Measurements from ENCODE around the gene NR4A1. TPM values are rescaled to one million over a fixed set of nuclear protein-coding genes. Genes with fewer than 3 reads are reported as not detected.

Gene NR4A1
- total and polyA plus RNA-seq, 2 of the 13 experiments (the other 11 are each of a cell fraction or from before 2014, with no cell fraction given) = 5.7 to 15.2 TPM

DNA sequence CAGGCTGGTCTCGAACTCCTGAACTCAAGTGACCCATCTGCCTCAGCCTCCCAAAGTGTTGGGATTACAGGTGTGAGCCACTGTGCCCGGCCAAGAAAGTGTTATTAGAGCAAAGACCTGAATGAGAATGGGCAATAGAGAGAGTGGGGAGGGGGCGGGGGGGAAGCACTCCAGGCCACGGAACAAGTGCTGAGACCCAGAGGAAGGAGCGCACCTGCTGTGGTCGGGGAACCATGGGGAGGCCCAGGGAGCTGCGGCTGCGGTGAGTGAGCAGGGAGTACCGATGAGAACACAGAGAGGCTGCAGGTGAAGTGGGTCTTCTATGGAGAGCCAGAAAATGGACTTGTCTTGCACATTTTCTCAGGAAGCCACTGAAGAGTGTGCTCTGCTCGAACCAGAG lies 39.0 kb downstream of the NR4A1 start:
- no peak overlapping the region for H3K27ac ChIP-seq (ENCODE audit: extremely low read length, insufficient read depth, low read length)
- H3K4me1 ChIP-seq (ENCODE audit: insufficient read depth, low read length) = peaks cover 34% of the 10 kb centered on the region
- peaks cover 8 to 47% of the 10 kb centered on the region in 2 experiments for H3K27me3 ChIP-seq (ENCODE audit: control insufficient read depth in 1 of 2, insufficient read depth in 2 of 2, low read length in 2 of 2)
- DNase-seq (ENCODE audit: low spot score) (no peak), FAIRE-seq (no peak), ATAC-seq (no peak)
- ChIA-PET POLR2A (no interaction called here), CTCF (ENCODE audit: low intra/inter-chr PET ratio, low total read pairs) (no interaction called here)
- no peaks in the 10 kb centered on the region for H3K36me3 ChIP-seq (replicated peaks in 1 of 2; ENCODE audit: control insufficient read depth in 1 of 2, insufficient read depth in 2 of 2, low read length in 2 of 2)
- no peak overlapping the region for H3K4me3 ChIP-seq (replicated peaks in 1 of 3; ENCODE audit: insufficient read depth in 1 of 3, low read depth in 2 of 3, low read length in 3 of 3)
- H3K79me2 ChIP-seq (ENCODE audit: insufficient read depth, low read length) = no peaks in the 10 kb centered on the region
- WGBS (ENCODE audit: low lambda C conversion rate) = 49% methylated on average over 10 of the region's 10 CpGs
- no peaks in the 10 kb centered on the region for H4K20me1 ChIP-seq (ENCODE audit: insufficient read depth, low read length)
- in situ Hi-C loops (cut with HindIII; ENCODE audit: extremely low pct_ligation_motif_present, low pct_unique_long_range_greater_than_20kb) (no loop called here), intact Hi-C loops (cut with micrococcal nuclease; ENCODE audit: unreplicated experiment) (no loop called here)
- no peak overlapping the region for H3K9ac ChIP-seq (ENCODE audit: insufficient read depth, low read depth, low read length)
- BruUV-seq (replicated peaks) = no TSS peak
- no peak overlapping the region for H3K4me2 ChIP-seq (ENCODE audit: low read depth, low read length)
- H2AFZ ChIP-seq (ENCODE audit: low read length) = no peak overlapping the region
- TF ChIP-seq, protein P1, sequence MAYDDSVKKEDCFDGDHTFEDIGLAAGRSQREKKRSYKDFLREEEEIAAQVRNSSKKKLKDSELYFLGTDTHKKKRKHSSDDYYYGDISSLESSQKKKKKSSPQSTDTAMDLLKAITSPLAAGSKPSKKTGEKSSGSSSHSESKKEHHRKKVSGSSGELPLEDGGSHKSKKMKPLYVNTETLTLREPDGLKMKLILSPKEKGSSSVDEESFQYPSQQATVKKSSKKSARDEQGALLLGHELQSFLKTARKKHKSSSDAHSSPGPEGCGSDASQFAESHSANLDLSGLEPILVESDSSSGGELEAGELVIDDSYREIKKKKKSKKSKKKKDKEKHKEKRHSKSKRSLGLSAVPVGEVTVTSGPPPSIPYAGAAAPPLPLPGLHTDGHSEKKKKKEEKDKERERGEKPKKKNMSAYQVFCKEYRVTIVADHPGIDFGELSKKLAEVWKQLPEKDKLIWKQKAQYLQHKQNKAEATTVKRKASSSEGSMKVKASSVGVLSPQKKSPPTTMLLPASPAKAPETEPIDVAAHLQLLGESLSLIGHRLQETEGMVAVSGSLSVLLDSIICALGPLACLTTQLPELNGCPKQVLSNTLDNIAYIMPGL (CRISPR knock-in tag; IDR thresholded peaks at IDR 0.05; ENCODE audit: borderline replicate concordance in 1 of 2, low read depth in 1 of 2) = no peak
- TF ChIP-seq ZNF614 (CRISPR knock-in tag; IDR thresholded peaks at IDR 0.05; ENCODE audit: borderline replicate concordance) = no peak
- TF ChIP-seq PAXIP1 (CRISPR knock-in tag; conservative IDR thresholded peaks at IDR 0.05) = no peak
- no peak for TF ChIP-seq IRF9 (CRISPR knock-in tag; IDR thresholded peaks at IDR 0.05; ENCODE audit: borderline replicate concordance)
- TF ChIP-seq ZFP37 (CRISPR knock-in tag; IDR thresholded peaks at IDR 0.05; ENCODE audit: borderline replicate concordance) = no peak
- no peak for TF ChIP-seq PLSCR1 (CRISPR knock-in tag; IDR thresholded peaks at IDR 0.05; ENCODE audit: borderline replicate concordance)
- no peak for TF ChIP-seq ZNF589 (CRISPR knock-in tag; conservative IDR thresholded peaks at IDR 0.05)
- TF ChIP-seq KLF11 (CRISPR knock-in tag; IDR thresholded peaks at IDR 0.05) = no peak
- no peak for TF ChIP-seq KDM6A (CRISPR knock-in tag; IDR thresholded peaks at IDR 0.05; ENCODE audit: low read depth)
- no peak for TF ChIP-seq ZNF546 (CRISPR knock-in tag; conservative IDR thresholded peaks at IDR 0.05)
- no peak for TF ChIP-seq ZNF160 (CRISPR knock-in tag; IDR thresholded peaks at IDR 0.05)
- no peak for TF ChIP-seq FOXM1 (CRISPR knock-in tag; IDR thresholded peaks at IDR 0.05)
- TF ChIP-seq SRSF4 (IDR thresholded peaks at IDR 0.05; ENCODE audit: low read depth, low read length, poor library complexity, severe bottlenecking) = no peak
- TF ChIP-seq HNRNPH1 (optimal IDR thresholded peaks at IDR 0.05; ENCODE audit: low read depth, low read length) = no peak
- no peak for TF ChIP-seq ZBTB26 (CRISPR knock-in tag; IDR thresholded peaks at IDR 0.05; ENCODE audit: borderline replicate concordance)
- TF ChIP-seq NFE2L1 (CRISPR knock-in tag; IDR thresholded peaks at IDR 0.05; ENCODE audit: borderline replicate concordance) = no peak
- H3K9me3 ChIP-seq (ENCODE audit: low read length) = no peaks in the 10 kb centered on the region

Measured in HepG2 (cell line).